Neural progenitor cell (in vitro differentiated cells): ENCODE results near the gene PLD6. TPM values are rescaled to one million over a fixed set of nuclear protein-coding genes. Genes with fewer than 3 reads are reported as not detected.

ENCODE experiments used
- DNase-seq: peaks from one replicate; pipeline ENCODE4 v3.0.0-alpha.2; 2016; ENCODE audit warnings: low spot score
- H2AFZ ChIP-seq: fragments of 200-600 bp; sonication (generic); replicated peaks from 2 replicates; pipeline ENCODE4 v1.6.1; 2016; ENCODE audit warnings: antibody characterized with exemption
- H3F3A ChIP-seq: fragments of 200-600 bp; sonication (generic); 2 replicates; pipeline ENCODE4 v1.6.1; 2016; ENCODE audit warnings: antibody characterized with exemption, low read depth
- H3K27ac ChIP-seq: fragments of 200-600 bp; sonication (generic); 2 replicates; pipeline ENCODE4 v1.5.1; 2016; ENCODE audit warnings: mild to moderate bottlenecking
- H3K27me3 ChIP-seq: fragments of 200-600 bp; sonication (generic); 2 replicates; pipeline ENCODE4 v1.6.1; 2016; ENCODE audit warnings: mild to moderate bottlenecking, moderate library complexity
- H3K36me3 ChIP-seq: fragments of 200-600 bp; sonication (generic); 2 replicates; pipeline ENCODE4 v1.5.1; 2016
- H3K4me1 ChIP-seq: fragments of 200-600 bp; sonication (generic); 2 replicates; pipeline ENCODE4 v1.6.1; 2016; ENCODE audit warnings: mixed run types
- H3K4me2 ChIP-seq: fragments of 200-600 bp; sonication (generic); 2 replicates; pipeline ENCODE4 v1.6.1; 2016
- H3K4me3 ChIP-seq: fragments of 200-600 bp; sonication (generic); 2 replicates; pipeline ENCODE4 v1.5.1; 2016
- H3K79me2 ChIP-seq: fragments of 200-600 bp; sonication (generic); 2 replicates; pipeline ENCODE4 v1.6.1; 2016; ENCODE audit warnings: low read depth
- H3K9ac ChIP-seq: fragments of 200-600 bp; sonication (generic); 2 replicates; pipeline ENCODE4 v1.6.1; 2016
- H3K9me3 ChIP-seq: fragments of 200-600 bp; sonication (generic); 2 replicates; pipeline ENCODE4 v1.5.1; 2016; ENCODE audit warnings: low read depth
- H4K20me1 ChIP-seq: fragments of 200-600 bp; sonication (generic); 2 replicates; pipeline ENCODE4 v1.6.1; 2016; ENCODE audit warnings: low read depth
- H3K27ac Mint-ChIP-seq: 3 replicates; pipeline ENCODE4 v1.8.0; 2021; ENCODE audit warnings: mixed read lengths
- H3K27me3 Mint-ChIP-seq: 2 replicates; pipeline ENCODE4 v1.8.0; 2022; ENCODE audit warnings: low read depth, mild to moderate bottlenecking, inconsistent platforms, moderate library complexity, mixed read lengths; ENCODE audit not compliant: insufficient read depth
- H3K36me3 Mint-ChIP-seq: 3 replicates; pipeline ENCODE4 v1.8.0; 2021; ENCODE audit warnings: mixed read lengths
- H3K4me1 Mint-ChIP-seq: 3 replicates; pipeline ENCODE4 v1.8.0; 2021; ENCODE audit warnings: mixed read lengths
- H3K4me3 Mint-ChIP-seq: 3 replicates; pipeline ENCODE4 v1.8.0; 2021; ENCODE audit warnings: mild to moderate bottlenecking, moderate library complexity, mixed read lengths
- H3K9me3 Mint-ChIP-seq: 3 replicates; pipeline ENCODE4 v1.8.0; 2020; ENCODE audit warnings: mixed read lengths
- EZH2 ChIP-seq: fragments of 200-600 bp; sonication (generic); IDR thresholded peaks from 2 replicates; pipeline ENCODE4 v1.6.1; 2017; ENCODE audit warnings: antibody characterized with exemption, mild to moderate bottlenecking, moderate library complexity
- EZH2phosphoT487 ChIP-seq: fragments of 200-600 bp; sonication (generic); IDR thresholded peaks from 2 replicates; pipeline ENCODE4 v1.6.1; 2017; ENCODE audit warnings: antibody characterized with exemption
- total RNA-seq: library from RNA; depleted of rRNA; stranded (reverse); fragments of >200 nt; gene quantifications from 2 replicates; pipeline ENCODE4 v1.2.3, GENCODE V29; 2015; ENCODE audit warnings: low replicate concordance
- TF ChIP-seq, protein P1 (sequence below): fragments of 200-600 bp; sonication (generic); IDR thresholded peaks from 2 replicates; pipeline ENCODE4 v1.5.1; 2017; ENCODE audit warnings: antibody characterized with exemption, mild to moderate bottlenecking

PLD6 gene
- total RNA-seq, 1 donor from 2014 or later, result 1.2 TPM

DNA sequence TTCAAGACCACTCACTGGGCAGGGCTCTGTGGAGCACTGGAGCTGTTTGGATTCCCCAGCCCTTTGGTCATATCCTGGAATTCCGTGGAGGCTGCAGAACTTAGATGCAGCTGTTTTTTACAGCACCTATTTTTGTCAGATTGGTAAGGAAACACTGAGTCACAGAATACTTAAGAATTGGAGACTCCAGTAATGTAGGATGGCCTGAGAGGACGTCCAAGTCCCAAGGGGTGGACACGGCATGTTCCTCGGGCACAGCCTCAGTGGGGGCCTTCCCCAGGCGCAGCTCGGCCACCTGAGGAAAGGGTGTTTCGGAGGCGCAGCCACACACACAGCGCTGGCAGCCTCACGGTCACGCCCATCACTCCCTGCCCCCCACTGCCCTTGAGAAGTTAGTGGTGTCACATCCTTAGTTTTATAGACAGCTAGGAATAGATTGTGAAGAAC, 14.8 kb downstream of the PLD6 start:
- Histone ChIP-seq H3K36me3 (no peaks in the 10 kb centered on the region), H3K4me2 (no peak overlapping the region), H2AFZ (no peak overlapping the region), H3K4me3 (no peak overlapping the region), H4K20me1 (no peaks in the 10 kb centered on the region), H3K9ac (no peak overlapping the region), H3K27ac (no peak overlapping the region), H3K27me3 (no peaks in the 10 kb centered on the region), H3F3A (peaks cover 3% of the 10 kb centered on the region), H3K9me3 (no peaks in the 10 kb centered on the region), H3K4me1 (no peaks in the 10 kb centered on the region), H3K79me2 (no peaks in the 10 kb centered on the region)
- no peak overlapping the region for H3K27ac Mint-ChIP-seq
- H3K27me3 Mint-ChIP-seq, result no peaks in the 10 kb centered on the region
- H3K9me3 Mint-ChIP-seq, result no peaks in the 10 kb centered on the region
- TF ChIP-seq EZH2phosphoT487 (no peak), EZH2 (no peak)
- TF ChIP-seq, protein P1, sequence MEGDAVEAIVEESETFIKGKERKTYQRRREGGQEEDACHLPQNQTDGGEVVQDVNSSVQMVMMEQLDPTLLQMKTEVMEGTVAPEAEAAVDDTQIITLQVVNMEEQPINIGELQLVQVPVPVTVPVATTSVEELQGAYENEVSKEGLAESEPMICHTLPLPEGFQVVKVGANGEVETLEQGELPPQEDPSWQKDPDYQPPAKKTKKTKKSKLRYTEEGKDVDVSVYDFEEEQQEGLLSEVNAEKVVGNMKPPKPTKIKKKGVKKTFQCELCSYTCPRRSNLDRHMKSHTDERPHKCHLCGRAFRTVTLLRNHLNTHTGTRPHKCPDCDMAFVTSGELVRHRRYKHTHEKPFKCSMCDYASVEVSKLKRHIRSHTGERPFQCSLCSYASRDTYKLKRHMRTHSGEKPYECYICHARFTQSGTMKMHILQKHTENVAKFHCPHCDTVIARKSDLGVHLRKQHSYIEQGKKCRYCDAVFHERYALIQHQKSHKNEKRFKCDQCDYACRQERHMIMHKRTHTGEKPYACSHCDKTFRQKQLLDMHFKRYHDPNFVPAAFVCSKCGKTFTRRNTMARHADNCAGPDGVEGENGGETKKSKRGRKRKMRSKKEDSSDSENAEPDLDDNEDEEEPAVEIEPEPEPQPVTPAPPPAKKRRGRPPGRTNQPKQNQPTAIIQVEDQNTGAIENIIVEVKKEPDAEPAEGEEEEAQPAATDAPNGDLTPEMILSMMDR, result no peak
- DNase-seq, result no peak
- H3K36me3 Mint-ChIP-seq, result peaks cover 9% of the 10 kb centered on the region
- H3K4me3 Mint-ChIP-seq, result no peak overlapping the region
- H3K4me1 Mint-ChIP-seq, result peaks cover 4% of the 10 kb centered on the region

DNA sequence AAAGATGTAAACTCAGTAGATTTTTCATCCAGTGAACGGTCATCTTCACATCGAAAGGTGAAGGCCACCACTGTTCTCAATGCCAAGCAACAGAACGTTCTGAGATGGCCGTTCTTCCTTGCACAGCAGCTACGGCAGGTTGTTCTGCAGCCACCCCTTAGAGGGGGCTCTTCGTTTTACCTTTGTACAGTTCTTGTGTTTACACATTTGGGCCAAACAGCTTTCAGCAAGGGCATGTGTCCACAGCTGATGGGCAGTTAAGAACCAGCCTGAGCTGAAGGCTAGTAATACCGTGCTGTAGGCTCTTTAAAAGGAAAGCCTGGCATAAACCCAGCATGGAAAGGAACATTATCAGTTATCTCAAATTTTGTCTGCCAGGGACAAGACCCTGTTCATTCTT, 15.9 kb downstream of the PLD6 start:
- Histone ChIP-seq H3K27me3 (no peaks in the 10 kb centered on the region), H3K4me1 (no peaks in the 10 kb centered on the region), H4K20me1 (no peaks in the 10 kb centered on the region), H3K9me3 (no peaks in the 10 kb centered on the region), H3K79me2 (no peaks in the 10 kb centered on the region), H3K4me3 (no peak overlapping the region), H3K36me3 (no peaks in the 10 kb centered on the region), H3F3A (peaks cover 3% of the 10 kb centered on the region), H3K4me2 (no peak overlapping the region), H3K9ac (no peak overlapping the region), H3K27ac (no peak overlapping the region), H2AFZ (no peak overlapping the region)
- H3K27me3 Mint-ChIP-seq, result no peaks in the 10 kb centered on the region
- H3K9me3 Mint-ChIP-seq, result no peaks in the 10 kb centered on the region
- H3K4me3 Mint-ChIP-seq, result no peak overlapping the region
- no peak for DNase-seq
- TF ChIP-seq EZH2 (no peak), EZH2phosphoT487 (no peak)
- TF ChIP-seq, protein P1, result no peak
- H3K27ac Mint-ChIP-seq, result no peak overlapping the region
- peaks cover 4% of the 10 kb centered on the region for H3K4me1 Mint-ChIP-seq
- H3K36me3 Mint-ChIP-seq, result peaks cover 12% of the 10 kb centered on the region

DNA sequence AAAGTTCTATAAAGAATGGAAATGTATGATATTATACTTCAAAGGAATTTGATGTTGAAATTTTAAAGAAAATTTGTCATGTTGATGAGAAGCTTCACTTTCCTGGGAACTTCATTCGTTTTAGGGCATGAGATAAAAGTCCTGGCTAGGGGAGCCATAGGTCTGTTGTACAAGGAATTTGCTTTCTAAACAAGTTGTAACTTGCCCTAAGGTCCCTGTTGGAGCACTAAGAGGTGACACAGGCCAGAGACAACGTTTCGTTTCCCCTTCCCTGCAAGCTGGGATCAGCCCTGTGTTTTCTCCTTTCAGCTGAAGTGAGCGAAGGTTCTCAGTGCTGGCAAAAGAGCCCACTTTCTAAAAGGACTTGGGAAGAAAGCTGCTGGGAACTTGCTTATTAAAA, 16.6 kb downstream of the PLD6 start:
- DNase-seq, result no peak
- Histone ChIP-seq H3K9ac (no peak overlapping the region), H3K27ac (no peak overlapping the region), H3K36me3 (no peaks in the 10 kb centered on the region), H3K27me3 (no peaks in the 10 kb centered on the region), H3K4me1 (no peaks in the 10 kb centered on the region), H3K79me2 (no peaks in the 10 kb centered on the region), H3K9me3 (no peaks in the 10 kb centered on the region), H3F3A (peaks cover 3% of the 10 kb centered on the region), H3K4me2 (no peak overlapping the region), H4K20me1 (no peaks in the 10 kb centered on the region), H3K4me3 (no peak overlapping the region), H2AFZ (no peak overlapping the region)
- H3K36me3 Mint-ChIP-seq, result peaks cover 12% of the 10 kb centered on the region
- H3K4me3 Mint-ChIP-seq, result no peak overlapping the region
- H3K9me3 Mint-ChIP-seq, result no peaks in the 10 kb centered on the region
- H3K27ac Mint-ChIP-seq, result no peak overlapping the region
- TF ChIP-seq EZH2phosphoT487 (no peak), EZH2 (no peak)
- TF ChIP-seq, protein P1, result no peak
- H3K4me1 Mint-ChIP-seq, result peaks cover 4% of the 10 kb centered on the region
- no peaks in the 10 kb centered on the region for H3K27me3 Mint-ChIP-seq
